WTC11 (cell line): ENCODE data around the gene ZNF664. TPM values are rescaled to one million over a fixed set of nuclear protein-coding genes. Genes with fewer than 3 reads are reported as not detected.

ENCODE experiments used
- ATAC-seq: fragments of 200-7000 bp; cut with Tn5 transposase; 2 replicates; pipeline ENCODE4 v1.10.0; 2021; ENCODE audit warnings: mild to moderate bottlenecking, moderate library complexity
- CTCF ChIA-PET: fragments of 300-600 bp; sonication (Branson Sonifier 250); formaldehyde crosslinking; loops from one replicate; lab custom pipeline; 2021; ENCODE audit warnings: antibody characterized with exemption; lab: Charles Lee
- POLR2A ChIA-PET: fragments of 350-600 bp; sonication (Branson Sonifier 250); formaldehyde crosslinking; loops from one replicate; lab custom pipeline; 2021; ENCODE audit warnings: antibody characterized with exemption; lab: Charles Lee
- DNase-seq: peaks from one replicate; pipeline ENCODE4 v3.0.0; 2021; ENCODE audit warnings: low spot score
- H3K27ac Mint-ChIP-seq: 2 replicates; pipeline ENCODE4 v1.8.0; 2021; ENCODE audit warnings: mixed read lengths
- H3K27me3 Mint-ChIP-seq: 2 replicates; pipeline ENCODE4 v1.8.0; 2021; ENCODE audit warnings: low read depth, mild to moderate bottlenecking, moderate library complexity, mixed read lengths
- H3K36me3 Mint-ChIP-seq: 2 replicates; pipeline ENCODE4 v1.8.0; 2021; ENCODE audit warnings: mixed read lengths
- H3K4me1 Mint-ChIP-seq: 2 replicates; pipeline ENCODE4 v1.8.0; 2022; ENCODE audit warnings: mixed read lengths
- H3K4me3 Mint-ChIP-seq: 2 replicates; pipeline ENCODE4 v1.8.0; 2021; ENCODE audit warnings: mild to moderate bottlenecking, moderate library complexity, mixed read lengths
- H3K9me3 Mint-ChIP-seq: 2 replicates; pipeline ENCODE4 v1.8.0; 2021; ENCODE audit warnings: mixed read lengths
- AR ChIP-seq: fragments of 250-450 bp; sonication (Bioruptor Pico); IDR thresholded peaks from 2 replicates; pipeline ENCODE4 v1.9.0; 2021; ENCODE audit warnings: mild to moderate bottlenecking
- EMX1 ChIP-seq: fragments of 250-450 bp; sonication (Bioruptor Pico); IDR thresholded peaks from 2 replicates; pipeline ENCODE4 v1.8.0; 2021; ENCODE audit warnings: mild to moderate bottlenecking
- FOXJ3 ChIP-seq: sonication (generic); formaldehyde crosslinking; IDR thresholded peaks from 2 replicates; pipeline ENCODE4 v1.9.0; 2021; ENCODE audit warnings: missing genetic modification reagents, mild to moderate bottlenecking, borderline replicate concordance
- FOXP4 ChIP-seq: sonication (generic); formaldehyde crosslinking; IDR thresholded peaks from 2 replicates; pipeline ENCODE4 v1.8.0; 2022; ENCODE audit warnings: mild to moderate bottlenecking, missing genetic modification reagents
- HMGXB4 ChIP-seq: sonication (generic); formaldehyde crosslinking; IDR thresholded peaks from 2 replicates; pipeline ENCODE4 v1.8.1; 2023; ENCODE audit warnings: mild to moderate bottlenecking, moderate library complexity, missing genetic modification reagents
- MXD4 ChIP-seq: fragments of 250-450 bp; sonication (Bioruptor Pico); IDR thresholded peaks from 2 replicates; pipeline ENCODE4 v1.8.0; 2021; ENCODE audit warnings: mild to moderate bottlenecking, moderate library complexity, borderline replicate concordance
- NFE2L1 ChIP-seq: sonication (generic); formaldehyde crosslinking; IDR thresholded peaks from 2 replicates; pipeline ENCODE4 v1.8.1; 2023; ENCODE audit warnings: missing genetic modification reagents
- PRDM15 ChIP-seq: sonication (generic); formaldehyde crosslinking; IDR thresholded peaks from 2 replicates; pipeline ENCODE4 v1.8.0; 2022; ENCODE audit warnings: missing genetic modification reagents
- SMAD4 ChIP-seq: sonication (generic); formaldehyde crosslinking; IDR thresholded peaks from 2 replicates; pipeline ENCODE4 v1.8.0; 2022; ENCODE audit warnings: mild to moderate bottlenecking, missing genetic modification reagents
- SP1 ChIP-seq: sonication (generic); formaldehyde crosslinking; conservative IDR thresholded peaks from 2 replicates; pipeline ENCODE4 v1.8.1; 2022; ENCODE audit warnings: missing genetic modification reagents
- TCF7 ChIP-seq: sonication (generic); formaldehyde crosslinking; IDR thresholded peaks from 2 replicates; pipeline ENCODE4 v1.8.0; 2022; ENCODE audit warnings: mild to moderate bottlenecking, low read depth, missing genetic modification reagents, moderate library complexity
- ZNF219 ChIP-seq: sonication (generic); formaldehyde crosslinking; IDR thresholded peaks from 2 replicates; pipeline ENCODE4 v1.8.0; 2023; ENCODE audit warnings: missing genetic modification reagents, mild to moderate bottlenecking, borderline replicate concordance
- ZNF232 ChIP-seq: sonication (generic); formaldehyde crosslinking; IDR thresholded peaks from 2 replicates; pipeline ENCODE4 v1.8.0; 2022; ENCODE audit warnings: mild to moderate bottlenecking, missing genetic modification reagents
- ZNF512 ChIP-seq: sonication (generic); formaldehyde crosslinking; IDR thresholded peaks from 2 replicates; pipeline ENCODE4 v1.8.1; 2022; ENCODE audit warnings: missing genetic modification reagents, borderline replicate concordance
- total RNA-seq: library from RNA; stranded (reverse); gene quantifications from 3 replicates; pipeline ENCODE4 v1.2.3, GENCODE V29; 2021
- TF ChIP-seq, protein P1 (sequence below): sonication (generic); formaldehyde crosslinking; conservative IDR thresholded peaks from 2 replicates; pipeline ENCODE4 v1.8.1; 2022; ENCODE audit warnings: mild to moderate bottlenecking, missing genetic modification reagents
- TF ChIP-seq, protein P2 (sequence below): sonication (generic); formaldehyde crosslinking; IDR thresholded peaks from 2 replicates; pipeline ENCODE4 v1.8.1; 2023; ENCODE audit warnings: mild to moderate bottlenecking, missing genetic modification reagents, moderate library complexity

Gene ZNF664
- total RNA-seq, 1 experiment from 2014 or later, result 61.7 TPM

DNA sequence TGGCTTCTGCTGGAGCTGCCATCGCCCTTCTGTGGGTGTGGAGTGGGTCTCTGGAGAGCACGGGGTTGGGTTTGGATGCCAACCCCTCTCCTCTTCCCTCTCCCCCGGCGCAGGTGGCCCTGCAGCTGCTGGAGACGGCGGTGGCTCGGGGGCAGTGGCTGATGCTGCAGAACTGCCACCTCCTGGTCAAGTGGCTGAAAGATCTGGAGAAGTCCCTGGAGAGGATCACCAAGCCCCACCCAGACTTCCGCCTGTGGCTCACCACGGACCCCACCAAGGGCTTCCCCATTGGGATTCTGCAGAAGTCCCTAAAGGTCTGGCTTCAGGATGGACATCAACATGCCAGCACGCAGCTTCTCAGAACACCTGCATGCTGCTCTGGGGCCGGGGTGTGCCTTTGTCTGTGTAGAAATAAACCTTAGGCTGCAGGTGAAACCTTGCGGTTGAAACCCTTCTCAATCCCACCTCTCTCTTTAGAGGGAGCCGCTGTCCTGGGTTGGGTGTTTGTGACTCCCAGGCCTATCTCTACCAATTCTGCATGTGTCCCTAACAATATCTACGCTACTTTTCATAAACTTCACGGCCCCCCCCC, 44.6 kb upstream of the ZNF664 start:
- Mint-ChIP-seq H3K36me3 (no peaks in the 10 kb centered on the region), H3K27me3 (peaks cover 7% of the 10 kb centered on the region; the same call in 1 of the 2 replicates), H3K4me3 (no peak overlapping the region), H3K4me1 (no peaks in the 10 kb centered on the region), H3K27ac (no peak overlapping the region), H3K9me3 (no peaks in the 10 kb centered on the region)
- POLR2A ChIA-PET, result no interaction called here
- CTCF ChIA-PET, result interaction anchor here (1.0 to 4.3 kb wide), 5 partner anchors 10 to 86 kb away, joined by 3 to 36 read pairs (median 12); no protein-coding TSS in a partner anchor
- DNase-seq (no peak), ATAC-seq (no peak; the same call in 1 of the 2 replicates)
- no peak for TF ChIP-seq ZNF219 (CRISPR knock-in tag)
- TF ChIP-seq, protein P1, sequence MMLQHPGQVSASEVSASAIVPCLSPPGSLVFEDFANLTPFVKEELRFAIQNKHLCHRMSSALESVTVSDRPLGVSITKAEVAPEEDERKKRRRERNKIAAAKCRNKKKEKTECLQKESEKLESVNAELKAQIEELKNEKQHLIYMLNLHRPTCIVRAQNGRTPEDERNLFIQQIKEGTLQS, result no peak
- no peak for TF ChIP-seq PRDM15 (CRISPR knock-in tag)

DNA sequence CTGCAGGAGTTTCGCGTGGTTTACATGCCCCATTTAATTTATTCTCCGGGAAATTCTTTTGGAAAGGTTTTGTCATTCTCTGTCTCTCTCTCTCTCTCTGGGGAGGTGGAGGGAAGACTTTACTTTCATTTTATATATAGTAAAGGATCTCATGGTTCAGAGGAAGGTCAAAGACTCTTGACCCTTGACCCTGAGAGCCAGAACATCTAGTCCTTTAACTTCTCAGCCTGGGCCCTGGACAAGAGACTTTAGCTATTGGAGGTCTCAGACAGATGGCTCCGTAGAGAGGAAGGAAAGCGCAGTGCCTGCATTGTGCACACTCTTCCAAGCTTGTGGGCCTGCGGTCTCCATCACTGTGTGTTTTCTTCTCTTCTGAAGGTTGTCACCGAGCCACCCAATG, 44.1 kb upstream of the ZNF664 start:
- CTCF ChIA-PET, result interaction anchor here (4.3 kb wide), 1 partner anchor 10 kb away, joined by 36 read pairs; no protein-coding TSS in a partner anchor
- no peak overlapping the region for H3K4me3 Mint-ChIP-seq
- peaks cover 7% of the 10 kb centered on the region for H3K27me3 Mint-ChIP-seq
- H3K36me3 Mint-ChIP-seq, result no peaks in the 10 kb centered on the region
- DNase-seq, result no peak
- POLR2A ChIA-PET, result no interaction called here
- H3K9me3 Mint-ChIP-seq, result no peaks in the 10 kb centered on the region
- no peak for ATAC-seq
- H3K4me1 Mint-ChIP-seq, result no peaks in the 10 kb centered on the region
- TF ChIP-seq, protein P2, sequence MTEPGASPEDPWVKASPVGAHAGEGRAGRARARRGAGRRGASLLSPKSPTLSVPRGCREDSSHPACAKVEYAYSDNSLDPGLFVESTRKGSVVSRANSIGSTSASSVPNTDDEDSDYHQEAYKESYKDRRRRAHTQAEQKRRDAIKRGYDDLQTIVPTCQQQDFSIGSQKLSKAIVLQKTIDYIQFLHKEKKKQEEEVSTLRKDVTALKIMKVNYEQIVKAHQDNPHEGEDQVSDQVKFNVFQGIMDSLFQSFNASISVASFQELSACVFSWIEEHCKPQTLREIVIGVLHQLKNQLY (CRISPR knock-in tag), result no peak
- no peak for TF ChIP-seq HMGXB4 (CRISPR knock-in tag)
- TF ChIP-seq ZNF512 (CRISPR knock-in tag), result no peak
- no peak overlapping the region for H3K27ac Mint-ChIP-seq

GRCh38 chr12:123929946-123930583, 43.0 kb upstream of the ZNF664 start:
- H3K4me3 Mint-ChIP-seq, result no peak overlapping the region
- ATAC-seq, result no peak
- H3K27ac Mint-ChIP-seq, result no peak overlapping the region
- no peak for DNase-seq
- POLR2A ChIA-PET, result no interaction called here
- H3K36me3 Mint-ChIP-seq, result no peaks in the 10 kb centered on the region
- H3K4me1 Mint-ChIP-seq, result no peaks in the 10 kb centered on the region
- CTCF ChIA-PET, result interaction anchor here (0.9 to 1.7 kb wide), 2 partner anchors 9 to 25 kb away, joined by 4 to 10 read pairs; no protein-coding TSS in a partner anchor
- no peaks in the 10 kb centered on the region for H3K9me3 Mint-ChIP-seq
- peaks cover 7% of the 10 kb centered on the region for H3K27me3 Mint-ChIP-seq
- TF ChIP-seq, protein P1, result no peak
- TF ChIP-seq AR (CRISPR knock-in tag) (no peak), NFE2L1 (CRISPR knock-in tag) (no peak), FOXJ3 (CRISPR knock-in tag) (no peak), SP1 (CRISPR knock-in tag) (no peak), EMX1 (CRISPR knock-in tag) (no peak), MXD4 (no peak), ZNF232 (CRISPR knock-in tag) (no peak), TCF7 (no peak), SMAD4 (no peak), FOXP4 (CRISPR knock-in tag) (no peak)
